ENCODE data around the gene CHPF. TPM values are rescaled to one million over a fixed set of nuclear protein-coding genes. Genes with fewer than 3 reads are reported as not detected.

CHPF gene
- 23.2 TPM for total RNA-seq
- long read RNA-seq, transcript CHPF-202 (2 exons, 1,079 nt): minor isoform, 5 of 79 reads
- long read RNA-seq, transcript CHPF-201 (4 exons, 3,013 nt): major isoform, 28 of 79 reads
- long read RNA-seq, partial matches to known transcripts: 44 of 79 reads
- long read RNA-seq, other reads (novel, unspliced or antisense): 1 of 79 reads

DNA sequence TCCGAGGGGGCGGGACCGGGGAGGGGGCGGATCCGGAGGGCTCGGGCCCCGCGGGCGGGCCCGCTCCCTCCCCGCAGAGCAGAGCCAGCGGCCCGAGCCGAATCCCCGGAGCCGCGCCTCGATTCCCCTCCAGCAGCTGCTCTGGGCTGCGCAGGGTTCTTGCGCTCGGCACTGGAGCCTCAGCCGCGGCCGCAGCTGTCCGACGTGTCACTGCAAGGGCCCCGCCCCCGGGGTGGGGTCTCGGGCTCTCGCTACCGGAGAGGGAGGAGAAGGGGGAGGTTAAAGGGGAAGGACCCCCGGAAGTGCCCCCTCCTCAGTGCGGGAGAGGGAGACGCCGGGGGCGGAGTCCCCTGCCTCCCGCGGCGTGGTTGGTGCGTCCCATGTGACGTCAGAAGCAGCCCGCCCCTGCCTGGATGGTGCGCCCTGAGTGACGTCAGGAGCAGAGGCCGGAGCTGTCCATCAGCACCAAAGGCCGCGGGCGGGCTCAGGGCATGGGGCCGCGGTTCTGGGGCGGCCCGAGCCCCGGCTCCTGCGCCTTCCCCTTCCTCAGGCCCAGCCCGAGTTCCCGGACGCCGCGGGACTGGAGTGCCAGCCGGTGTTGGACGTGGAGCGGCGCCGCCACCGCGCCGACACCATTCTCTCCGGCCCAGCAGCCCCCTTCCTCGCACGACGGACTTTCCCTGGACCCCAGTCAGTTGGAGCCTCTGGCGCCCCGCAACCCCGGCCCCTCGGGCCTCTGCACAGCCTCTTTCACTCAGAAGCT is at the start of gene CHPF, which contains the start of gene TMEM198:
CHPF (minus strand) TSS at position 214 of the 763 bp plus-strand sequence. CDS start 271 bp downstream, outside the sequence.
TMEM198 (plus strand) TSS at position 433 of the 763 bp plus-strand sequence. CDS start 700 bp downstream, outside the sequence.
- Histone ChIP-seq H3K4me3 (peak within 1 kb of the TSS; percentile 86), H3K36me3 (peaks cover 29% of the 10 kb centered on the region), H3K27ac (peak within 1 kb of the TSS; percentile 88), H3K27me3 (ENCODE audit: low read depth) (peaks cover 8% of the 10 kb centered on the region), H3K4me1 (peaks cover 30% of the 10 kb centered on the region), H3K9me3 (no peaks in the 10 kb centered on the region)
- DNase-seq (peak; percentile 98), ATAC-seq (peak; percentile 93 to 94)
- TF ChIP-seq CTCF (IDR thresholded peaks at IDR 0.05): no peak
- intact Hi-C loops (cut with DNase I): no loop called here

DNA sequence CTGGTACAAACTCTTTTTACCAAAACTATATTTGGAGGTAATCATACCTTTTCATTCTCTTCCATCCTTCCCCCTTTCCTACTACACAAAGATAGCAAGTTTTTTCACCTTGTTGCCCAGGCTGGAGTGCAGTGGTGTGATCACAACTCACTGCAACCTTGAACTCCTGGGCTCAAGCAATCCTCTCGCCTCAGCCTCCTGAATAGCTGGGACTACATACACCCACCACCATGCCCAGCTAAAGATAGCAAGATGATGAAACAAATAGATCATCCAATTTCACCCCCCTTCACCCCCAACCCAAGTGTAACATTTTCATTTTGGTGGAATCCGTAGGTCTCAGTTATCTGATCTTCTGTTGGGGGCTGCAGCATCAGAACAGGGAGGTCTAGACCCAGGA is 49.5 kb upstream of the CHPF start:
- Histone ChIP-seq H3K36me3 (no peaks in the 10 kb centered on the region), H3K27me3 (ENCODE audit: low read depth) (no peaks in the 10 kb centered on the region), H3K27ac (no peak overlapping the region), H3K4me3 (no peak overlapping the region), H3K4me1 (peaks cover under 1% of the 10 kb centered on the region), H3K9me3 (no peaks in the 10 kb centered on the region)
- no peak for DNase-seq
- intact Hi-C loops (cut with DNase I): no loop called here
- ATAC-seq: no peak
- no peak for TF ChIP-seq CTCF (IDR thresholded peaks at IDR 0.05)

- ATAC-seq (no peak), DNase-seq (no peak)
- Histone ChIP-seq H3K36me3 (no peaks in the 10 kb centered on the region), H3K4me1 (no peaks in the 10 kb centered on the region), H3K27me3 (ENCODE audit: low read depth) (no peaks in the 10 kb centered on the region), H3K9me3 (no peaks in the 10 kb centered on the region), H3K27ac (no peak overlapping the region), H3K4me3 (no peak overlapping the region)
- intact Hi-C loops (cut with DNase I): no loop called here
- TF ChIP-seq CTCF (IDR thresholded peaks at IDR 0.05): no peak
Measured at GRCh38 chr2:219592736-219593135, 49.1 kb upstream of the CHPF start.

DNA sequence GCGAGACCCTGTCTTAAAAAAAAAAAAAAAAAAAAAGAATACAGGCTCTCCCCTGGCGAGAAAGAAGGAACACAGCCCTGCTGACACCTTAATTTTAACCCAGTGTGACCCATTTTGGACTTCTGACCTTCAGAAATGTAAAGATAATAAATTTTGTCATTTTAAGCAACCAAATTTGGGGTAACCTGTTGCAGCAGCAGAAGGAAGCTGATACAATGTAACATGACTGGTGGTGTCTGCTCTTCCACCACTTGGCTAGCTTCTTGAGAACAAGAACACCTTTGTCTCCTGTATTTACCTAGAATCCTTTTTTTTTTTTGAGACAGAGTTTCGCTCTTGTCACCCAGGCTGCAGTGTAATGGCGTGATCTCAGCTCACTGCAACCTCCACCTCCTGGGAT is 47.5 kb upstream of the CHPF start:
- H3K27ac ChIP-seq: no peak overlapping the region
- no peaks in the 10 kb centered on the region for H3K36me3 ChIP-seq
- H3K27me3 ChIP-seq (ENCODE audit: low read depth): no peaks in the 10 kb centered on the region
- no peak overlapping the region for H3K4me3 ChIP-seq
- ATAC-seq (no peak), DNase-seq (no peak)
- no peak for TF ChIP-seq CTCF (IDR thresholded peaks at IDR 0.05)
- intact Hi-C loops (cut with DNase I): no loop called here
- no peaks in the 10 kb centered on the region for H3K4me1 ChIP-seq
- H3K9me3 ChIP-seq: no peaks in the 10 kb centered on the region

- Histone ChIP-seq H3K27ac (no peak overlapping the region), H3K27me3 (ENCODE audit: low read depth) (peaks cover 5% of the 10 kb centered on the region), H3K4me1 (no peaks in the 10 kb centered on the region), H3K9me3 (no peaks in the 10 kb centered on the region), H3K36me3 (no peaks in the 10 kb centered on the region), H3K4me3 (no peak overlapping the region)
- DNase-seq (no peak), ATAC-seq (no peak)
- no peak for TF ChIP-seq CTCF (IDR thresholded peaks at IDR 0.05)
- intact Hi-C loops (cut with DNase I): no loop called here
Measured at GRCh38 chr2:219581346-219581745, 37.7 kb upstream of the CHPF start.

All from lower lobe of right lung (tissue), 2 donors.